Left renal cortex interstitium (tissue), 4 donors: ENCODE data around the gene PDE3A. TPM values are rescaled to one million over a fixed set of nuclear protein-coding genes. Genes with fewer than 3 reads are reported as not detected.

Experiments
- DNase-seq, 4 donors: peaks; one replicate each; pipeline ENCODE4 v3.0.0-alpha.2; 2013; ENCODE audit warnings: low read depth in 4 of 4, low spot score in 2 of 4, missing footprints in 1 of 4
- polyA plus RNA-seq, 4 donors: library from polyadenylated mRNA; unstranded; fragments of 120-200 nt; gene quantifications; one replicate each; pipeline ENCODE4 v1.2.1, GENCODE V29; 2013; ENCODE audit not compliant: insufficient read length in 4 of 4

The PDE3A gene
- polyA plus RNA-seq, 4 donors, result 21.2 to 29.1 (median 25.2) TPM

GRCh38 chr12:20489645-20490044 lies 121.3 kb downstream of the PDE3A start:
- no peak for DNase-seq

- DNase-seq, result no peak
Observed at GRCh38 chr12:20490213-20490612, 121.9 kb downstream of the PDE3A start.

- DNase-seq, result no peak
Observed at GRCh38 chr12:20491290-20491689, 123.0 kb downstream of the PDE3A start.

- DNase-seq, result no peak
Observed at GRCh38 chr12:20492251-20492760, 124.0 kb downstream of the PDE3A start.

GRCh38 chr12:20493934-20494333 lies 125.6 kb downstream of the PDE3A start:
- DNase-seq, result no peak

GRCh38 chr12:20494851-20495250 lies 126.5 kb downstream of the PDE3A start:
- DNase-seq, result no peak

GRCh38 chr12:20495997-20496396 lies 127.7 kb downstream of the PDE3A start:
- no peak for DNase-seq

GRCh38 chr12:20497707-20498106 lies 129.4 kb downstream of the PDE3A start:
- DNase-seq, result no peak

- DNase-seq, result no peak
Observed at GRCh38 chr12:20501958-20502357, 133.6 kb downstream of the PDE3A start.

GRCh38 chr12:20503858-20504257 lies 135.5 kb downstream of the PDE3A start:
- DNase-seq, result no peak

- DNase-seq, result no peak
Observed at GRCh38 chr12:20505056-20505455, 136.7 kb downstream of the PDE3A start.

GRCh38 chr12:20507056-20507455 lies 138.7 kb downstream of the PDE3A start:
- no peak for DNase-seq

GRCh38 chr12:20507711-20508110 lies 139.4 kb downstream of the PDE3A start:
- no peak for DNase-seq

- no peak for DNase-seq
Observed at GRCh38 chr12:20508359-20508758, 140.0 kb downstream of the PDE3A start.

GRCh38 chr12:20508962-20509361 lies 140.6 kb downstream of the PDE3A start:
- DNase-seq, result no peak

- DNase-seq, result no peak
Observed at GRCh38 chr12:20510811-20511210, 142.5 kb downstream of the PDE3A start.

- DNase-seq, result no peak
Observed at GRCh38 chr12:20513189-20513588, 144.9 kb downstream of the PDE3A start.

- DNase-seq, result no peak
Observed at GRCh38 chr12:20514598-20514997, 146.3 kb downstream of the PDE3A start.

- DNase-seq, result no peak
Observed at GRCh38 chr12:20520532-20520931, 152.2 kb downstream of the PDE3A start.

GRCh38 chr12:20523658-20524057 lies 155.3 kb downstream of the PDE3A start:
- no peak for DNase-seq

- no peak for DNase-seq
Observed at GRCh38 chr12:20524113-20524512, 155.8 kb downstream of the PDE3A start.

- DNase-seq, result no peak
Observed at GRCh38 chr12:20525064-20525610, 156.8 kb downstream of the PDE3A start.
